Suppressor macrophage treated with lipopolysaccharide for 4 hours (primary cell): Measurements from ENCODE around the gene ZNF641.
"Not testable (repeated sequence)": the region's sequence is repeated elsewhere in the genome, so short reads cannot be mapped to it uniquely, and the experiment has no call there.

Experiments
- DNase-seq: peaks from one replicate; pipeline ENCODE4 v3.0.0-alpha.2; 2020

Gene ZNF641

GRCh38 chr12:48333680-48334079 is 17.0 kb downstream of the ZNF641 start:
- DNase-seq = not testable (repeated sequence)

GRCh38 chr12:48331399-48331798 is 19.3 kb downstream of the ZNF641 start:
- no peak for DNase-seq

GRCh38 chr12:48329199-48329939 is 21.4 kb downstream of the ZNF641 start:
- no peak for DNase-seq

- DNase-seq = no peak
These were observed 34.2 kb downstream of the ZNF641 start for GRCh38 chr12:48316491-48316890.

GRCh38 chr12:48311313-48311712 is 39.4 kb downstream of the ZNF641 start:
- no peak for DNase-seq

GRCh38 chr12:48307269-48307668 is 43.5 kb downstream of the ZNF641 start:
- no peak for DNase-seq

- DNase-seq = no peak
These were observed 45.5 kb downstream of the ZNF641 start for GRCh38 chr12:48305190-48305589.

- DNase-seq = no peak
These were observed 48.4 kb downstream of the ZNF641 start for GRCh38 chr12:48302161-48302911.

- DNase-seq = no peak
These were observed 49.9 kb downstream of the ZNF641 start for GRCh38 chr12:48300774-48301173.

- peak; percentile 56 for DNase-seq
These were observed 54.0 kb downstream of the ZNF641 start for GRCh38 chr12:48296586-48297282.

- peak; percentile 36 for DNase-seq
These were observed 58.7 kb downstream of the ZNF641 start for GRCh38 chr12:48292040-48292439.

GRCh38 chr12:48291511-48291910 is 59.2 kb downstream of the ZNF641 start:
- no peak for DNase-seq

GRCh38 chr12:48288387-48289268 is 62.1 kb downstream of the ZNF641 start:
- DNase-seq = no peak
